GM18526 (cell line): ENCODE measurements around the gene P2RY14.

Experiments
- POLR2A ChIP-seq: IDR thresholded peaks from 3 replicates; pipeline ENCODE4 v1.6.1; 2011; ENCODE audit not compliant: insufficient read length; ENCODE audit errors: extremely low read depth

P2RY14 gene

GRCh38 chr3:151166161-151166560, 112.2 kb downstream of the P2RY14 start:
- TF ChIP-seq POLR2A: no peak

GRCh38 chr3:151165226-151165625, 113.1 kb downstream of the P2RY14 start:
- no peak for TF ChIP-seq POLR2A
